HepG2 (cell line): ENCODE measurements around the gene VSIG10L. TPM values are rescaled to one million over a fixed set of nuclear protein-coding genes. Genes with fewer than 3 reads are reported as not detected.
A peak's percentile ranks its signal among the peaks of the same experiment; 100 is the strongest.

Source experiments
- DPF2 ChIP-seq: sonication (generic); formaldehyde crosslinking; IDR thresholded peaks from 2 replicates; pipeline ENCODE4 v1.4.0; 2020; ENCODE audit warnings: mild to moderate bottlenecking, low read depth, missing genetic modification reagents, borderline replicate concordance
- HDAC2 ChIP-seq: sonication (generic); formaldehyde crosslinking; IDR thresholded peaks from 2 replicates; pipeline ENCODE4 v1.4.0; 2020; ENCODE audit warnings: missing genetic modification reagents
- ISX ChIP-seq: sonication (generic); formaldehyde crosslinking; conservative IDR thresholded peaks from 2 replicates; pipeline ENCODE4 v1.5.0; 2020; ENCODE audit warnings: missing genetic modification reagents
- MXI1 ChIP-seq: IDR thresholded peaks from 3 replicates; pipeline ENCODE4 v1.6.1; 2012; ENCODE audit warnings: low read depth, low read length, inconsistent platforms, borderline replicate concordance
- NFIC ChIP-seq: IDR thresholded peaks from 2 replicates; pipeline ENCODE4 v1.6.1; 2012; ENCODE audit warnings: mild to moderate bottlenecking, low read length, inconsistent platforms
- RARG ChIP-seq: sonication (generic); formaldehyde crosslinking; IDR thresholded peaks from 2 replicates; pipeline ENCODE4 v1.4.0; 2020; ENCODE audit warnings: low read depth, mild to moderate bottlenecking, missing genetic modification reagents
- SAFB2 ChIP-seq: sonication (generic); formaldehyde crosslinking; IDR thresholded peaks from 2 replicates; pipeline ENCODE4 v1.5.1; 2020; ENCODE audit warnings: missing genetic modification reagents, low read depth, mild to moderate bottlenecking, borderline replicate concordance
- ZC3H13 ChIP-seq: sonication (generic); formaldehyde crosslinking; IDR thresholded peaks from 2 replicates; pipeline ENCODE4 v1.8.1; 2023; ENCODE audit warnings: mild to moderate bottlenecking, missing genetic modification reagents, moderate library complexity
- ZNF180 ChIP-seq: sonication (generic); formaldehyde crosslinking; IDR thresholded peaks from 2 replicates; pipeline ENCODE4 v1.4.0; 2020; ENCODE audit warnings: low read depth, missing genetic modification reagents, borderline replicate concordance
- ZNF790 ChIP-seq: sonication (generic); formaldehyde crosslinking; IDR thresholded peaks from 2 replicates; pipeline ENCODE4 v1.8.0; 2022; ENCODE audit warnings: missing genetic modification reagents, mild to moderate bottlenecking, borderline replicate concordance
- polyA plus RNA-seq, 8 experiments: library from polyadenylated mRNA; depleted of rRNA in 3 of 8; stranded (reverse) in 7 of 8; unstranded in 1 of 8; fragments of >200 nt; fragmentation: Illumina TruSeq in 4 of 8; extraction: Trizol in 4 of 8; gene quantifications; 2 replicates each; pipeline versions ENCODE4 v1.2.1 to v1.2.3, GENCODE V29; 2011 to 2016; ENCODE audit warnings: low read depth in 4 of 8, missing spikeins in 1 of 8, mixed read lengths in 1 of 8; ENCODE audit not compliant: insufficient read depth in 1 of 8
- total RNA-seq, 5 experiments: library from RNA; depleted of rRNA; stranded (reverse); fragments of >200 nt; fragmentation: Illumina TruSeq; extraction: Trizol; gene quantifications; 2 replicates each; pipeline ENCODE4 v1.2.3, GENCODE V29; 2016; ENCODE audit warnings: low read depth in 1 of 5
- TF ChIP-seq, protein P1 (sequence below): sonication (generic); formaldehyde crosslinking; IDR thresholded peaks from 2 replicates; pipeline ENCODE4 v1.5.0; 2020; ENCODE audit warnings: missing genetic modification reagents
- TF ChIP-seq, protein P2 (sequence below): sonication (generic); formaldehyde crosslinking; IDR thresholded peaks from 2 replicates; pipeline ENCODE4 v1.4.0; 2020; ENCODE audit warnings: mild to moderate bottlenecking, low read depth, missing genetic modification reagents
- TF ChIP-seq, protein P3 (sequence below): sonication (generic); formaldehyde crosslinking; IDR thresholded peaks from 2 replicates; pipeline ENCODE4 v1.4.0; 2020; ENCODE audit warnings: missing genetic modification reagents, borderline replicate concordance
- TF ChIP-seq, protein P4 (sequence below): IDR thresholded peaks from 2 replicates; pipeline ENCODE4 v1.6.1; 2018; ENCODE audit warnings: missing genetic modification reagents, mild to moderate bottlenecking, missing compliant biosample characterization
- TF ChIP-seq, protein P5 (sequence below): sonication (generic); formaldehyde crosslinking; IDR thresholded peaks from 2 replicates; pipeline ENCODE4 v1.4.0; 2020; ENCODE audit warnings: missing genetic modification reagents
- TF ChIP-seq, protein P6 (sequence below): sonication (generic); formaldehyde crosslinking; IDR thresholded peaks from 2 replicates; pipeline ENCODE4 v1.8.1; 2022; ENCODE audit warnings: mild to moderate bottlenecking, missing genetic modification reagents

The VSIG10L gene
- total and polyA plus RNA-seq, 2 of the 13 experiments (the other 11 are each of a cell fraction or from before 2014, with no cell fraction given): 2.7 to 8.5 TPM

DNA sequence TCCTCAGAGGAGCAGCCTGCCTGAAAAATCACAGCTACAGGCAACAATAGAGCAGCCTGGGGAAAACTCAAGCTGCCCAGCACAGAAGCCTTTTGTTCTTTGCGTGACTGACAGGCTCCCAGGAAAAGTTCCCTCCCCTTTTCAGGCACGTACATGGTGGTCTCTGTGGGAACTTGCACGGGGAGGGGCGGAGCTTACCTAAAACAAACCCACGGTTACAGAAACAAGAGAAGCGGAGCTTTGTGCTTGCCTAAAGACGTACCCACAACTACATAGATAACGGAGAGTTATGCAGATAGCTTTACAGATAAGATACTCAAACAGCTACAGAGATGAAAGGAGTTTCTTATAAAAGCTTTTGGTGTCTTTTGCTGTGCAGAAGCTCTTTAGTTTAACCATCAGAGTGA is 12.8 kb upstream of the VSIG10L start (continued):
- TF ChIP-seq ZNF790 (CRISPR knock-in tag): no peak
- TF ChIP-seq ISX (CRISPR knock-in tag): no peak
- TF ChIP-seq, protein P1, sequence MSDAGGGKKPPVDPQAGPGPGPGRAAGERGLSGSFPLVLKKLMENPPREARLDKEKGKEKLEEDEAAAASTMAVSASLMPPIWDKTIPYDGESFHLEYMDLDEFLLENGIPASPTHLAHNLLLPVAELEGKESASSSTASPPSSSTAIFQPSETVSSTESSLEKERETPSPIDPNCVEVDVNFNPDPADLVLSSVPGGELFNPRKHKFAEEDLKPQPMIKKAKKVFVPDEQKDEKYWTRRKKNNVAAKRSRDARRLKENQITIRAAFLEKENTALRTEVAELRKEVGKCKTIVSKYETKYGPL: no peak
- TF ChIP-seq, protein P2, sequence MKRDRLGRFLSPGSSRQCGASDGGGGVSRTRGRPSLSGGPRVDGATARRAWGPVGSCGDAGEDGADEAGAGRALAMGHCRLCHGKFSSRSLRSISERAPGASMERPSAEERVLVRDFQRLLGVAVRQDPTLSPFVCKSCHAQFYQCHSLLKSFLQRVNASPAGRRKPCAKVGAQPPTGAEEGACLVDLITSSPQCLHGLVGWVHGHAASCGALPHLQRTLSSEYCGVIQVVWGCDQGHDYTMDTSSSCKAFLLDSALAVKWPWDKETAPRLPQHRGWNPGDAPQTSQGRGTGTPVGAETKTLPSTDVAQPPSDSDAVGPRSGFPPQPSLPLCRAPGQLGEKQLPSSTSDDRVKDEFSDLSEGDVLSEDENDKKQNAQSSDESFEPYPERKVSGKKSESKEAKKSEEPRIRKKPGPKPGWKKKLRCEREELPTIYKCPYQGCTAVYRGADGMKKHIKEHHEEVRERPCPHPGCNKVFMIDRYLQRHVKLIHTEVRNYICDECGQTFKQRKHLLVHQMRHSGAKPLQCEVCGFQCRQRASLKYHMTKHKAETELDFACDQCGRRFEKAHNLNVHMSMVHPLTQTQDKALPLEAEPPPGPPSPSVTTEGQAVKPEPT (CRISPR knock-in tag): no peak
- peak; percentile 75 for TF ChIP-seq HDAC2 (CRISPR knock-in tag)
- no peak for TF ChIP-seq ZNF180 (CRISPR knock-in tag)
- TF ChIP-seq, protein P3, sequence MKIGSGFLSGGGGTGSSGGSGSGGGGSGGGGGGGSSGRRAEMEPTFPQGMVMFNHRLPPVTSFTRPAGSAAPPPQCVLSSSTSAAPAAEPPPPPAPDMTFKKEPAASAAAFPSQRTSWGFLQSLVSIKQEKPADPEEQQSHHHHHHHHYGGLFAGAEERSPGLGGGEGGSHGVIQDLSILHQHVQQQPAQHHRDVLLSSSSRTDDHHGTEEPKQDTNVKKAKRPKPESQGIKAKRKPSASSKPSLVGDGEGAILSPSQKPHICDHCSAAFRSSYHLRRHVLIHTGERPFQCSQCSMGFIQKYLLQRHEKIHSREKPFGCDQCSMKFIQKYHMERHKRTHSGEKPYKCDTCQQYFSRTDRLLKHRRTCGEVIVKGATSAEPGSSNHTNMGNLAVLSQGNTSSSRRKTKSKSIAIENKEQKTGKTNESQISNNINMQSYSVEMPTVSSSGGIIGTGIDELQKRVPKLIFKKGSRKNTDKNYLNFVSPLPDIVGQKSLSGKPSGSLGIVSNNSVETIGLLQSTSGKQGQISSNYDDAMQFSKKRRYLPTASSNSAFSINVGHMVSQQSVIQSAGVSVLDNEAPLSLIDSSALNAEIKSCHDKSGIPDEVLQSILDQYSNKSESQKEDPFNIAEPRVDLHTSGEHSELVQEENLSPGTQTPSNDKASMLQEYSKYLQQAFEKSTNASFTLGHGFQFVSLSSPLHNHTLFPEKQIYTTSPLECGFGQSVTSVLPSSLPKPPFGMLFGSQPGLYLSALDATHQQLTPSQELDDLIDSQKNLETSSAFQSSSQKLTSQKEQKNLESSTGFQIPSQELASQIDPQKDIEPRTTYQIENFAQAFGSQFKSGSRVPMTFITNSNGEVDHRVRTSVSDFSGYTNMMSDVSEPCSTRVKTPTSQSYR (CRISPR knock-in tag): no peak; the same call in 1 of the 2 replicates
- TF ChIP-seq MXI1: peak; percentile 49; the same call in 1 of the 3 replicates
- no peak for TF ChIP-seq RARG (CRISPR knock-in tag)
- no peak for TF ChIP-seq DPF2 (CRISPR knock-in tag)
- TF ChIP-seq, protein P4, sequence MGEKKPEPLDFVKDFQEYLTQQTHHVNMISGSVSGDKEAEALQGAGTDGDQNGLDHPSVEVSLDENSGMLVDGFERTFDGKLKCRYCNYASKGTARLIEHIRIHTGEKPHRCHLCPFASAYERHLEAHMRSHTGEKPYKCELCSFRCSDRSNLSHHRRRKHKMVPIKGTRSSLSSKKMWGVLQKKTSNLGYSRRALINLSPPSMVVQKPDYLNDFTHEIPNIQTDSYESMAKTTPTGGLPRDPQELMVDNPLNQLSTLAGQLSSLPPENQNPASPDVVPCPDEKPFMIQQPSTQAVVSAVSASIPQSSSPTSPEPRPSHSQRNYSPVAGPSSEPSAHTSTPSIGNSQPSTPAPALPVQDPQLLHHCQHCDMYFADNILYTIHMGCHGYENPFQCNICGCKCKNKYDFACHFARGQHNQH (CRISPR knock-in tag): peak; percentile 68; the same call in 1 of the 2 replicates
- TF ChIP-seq, protein P5, sequence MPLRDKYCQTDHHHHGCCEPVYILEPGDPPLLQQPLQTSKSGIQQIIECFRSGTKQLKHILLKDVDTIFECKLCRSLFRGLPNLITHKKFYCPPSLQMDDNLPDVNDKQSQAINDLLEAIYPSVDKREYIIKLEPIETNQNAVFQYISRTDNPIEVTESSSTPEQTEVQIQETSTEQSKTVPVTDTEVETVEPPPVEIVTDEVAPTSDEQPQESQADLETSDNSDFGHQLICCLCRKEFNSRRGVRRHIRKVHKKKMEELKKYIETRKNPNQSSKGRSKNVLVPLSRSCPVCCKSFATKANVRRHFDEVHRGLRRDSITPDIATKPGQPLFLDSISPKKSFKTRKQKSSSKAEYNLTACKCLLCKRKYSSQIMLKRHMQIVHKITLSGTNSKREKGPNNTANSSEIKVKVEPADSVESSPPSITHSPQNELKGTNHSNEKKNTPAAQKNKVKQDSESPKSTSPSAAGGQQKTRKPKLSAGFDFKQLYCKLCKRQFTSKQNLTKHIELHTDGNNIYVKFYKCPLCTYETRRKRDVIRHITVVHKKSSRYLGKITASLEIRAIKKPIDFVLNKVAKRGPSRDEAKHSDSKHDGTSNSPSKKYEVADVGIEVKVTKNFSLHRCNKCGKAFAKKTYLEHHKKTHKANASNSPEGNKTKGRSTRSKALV (CRISPR knock-in tag): no peak
- TF ChIP-seq NFIC: peak; percentile 58; the same call in 1 of the 2 replicates
- TF ChIP-seq SAFB2 (CRISPR knock-in tag): no peak
- TF ChIP-seq, protein P6, sequence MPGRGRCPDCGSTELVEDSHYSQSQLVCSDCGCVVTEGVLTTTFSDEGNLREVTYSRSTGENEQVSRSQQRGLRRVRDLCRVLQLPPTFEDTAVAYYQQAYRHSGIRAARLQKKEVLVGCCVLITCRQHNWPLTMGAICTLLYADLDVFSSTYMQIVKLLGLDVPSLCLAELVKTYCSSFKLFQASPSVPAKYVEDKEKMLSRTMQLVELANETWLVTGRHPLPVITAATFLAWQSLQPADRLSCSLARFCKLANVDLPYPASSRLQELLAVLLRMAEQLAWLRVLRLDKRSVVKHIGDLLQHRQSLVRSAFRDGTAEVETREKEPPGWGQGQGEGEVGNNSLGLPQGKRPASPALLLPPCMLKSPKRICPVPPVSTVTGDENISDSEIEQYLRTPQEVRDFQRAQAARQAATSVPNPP: no peak
- no peak for TF ChIP-seq ZC3H13 (CRISPR knock-in tag)
